ENCODE results near the gene SORL1. TPM values are rescaled to one million over a fixed set of nuclear protein-coding genes. Genes with fewer than 3 reads are reported as not detected.

The SORL1 gene
- total and polyA plus RNA-seq, 2 experiments from 2014 or later = 6.4 to 18.2 TPM

- H3K27me3 ChIP-seq = no peaks in the 10 kb centered on the region
- no peaks in the 10 kb centered on the region for H3K4me1 ChIP-seq (ENCODE audit: low read depth)
- H3K9me3 ChIP-seq (ENCODE audit: low read depth) = no peaks in the 10 kb centered on the region
- H3K36me3 ChIP-seq = no peaks in the 10 kb centered on the region
- H3K4me3 ChIP-seq = no peak overlapping the region
- no peak for TF ChIP-seq CTCF (IDR thresholded peaks at IDR 0.05; ENCODE audit: low read depth, low read length)
- no peak for DNase-seq (ENCODE audit: low read depth in 1 of 2, low spot score in 1 of 2)
- H3K27ac ChIP-seq = no peak overlapping the region
Measured at GRCh38 chr11:121445071-121445768, 6.9 kb upstream of the SORL1 start.

- H3K27ac ChIP-seq = no peak overlapping the region
- no peaks in the 10 kb centered on the region for H3K9me3 ChIP-seq (ENCODE audit: low read depth)
- peak; percentile 23 for TF ChIP-seq CTCF (IDR thresholded peaks at IDR 0.05; ENCODE audit: low read depth, low read length)
- DNase-seq (ENCODE audit: low read depth in 1 of 2, low spot score in 1 of 2) = peak; percentile 19 to 33
- H3K4me3 ChIP-seq = no peak overlapping the region
- H3K27me3 ChIP-seq = no peaks in the 10 kb centered on the region
- peaks cover 4% of the 10 kb centered on the region for H3K4me1 ChIP-seq (ENCODE audit: low read depth)
- no peaks in the 10 kb centered on the region for H3K36me3 ChIP-seq
Measured at GRCh38 chr11:121446752-121447156, 5.4 kb upstream of the SORL1 start.

- Histone ChIP-seq H3K4me3 (no peak overlapping the region), H3K4me1 (ENCODE audit: low read depth) (peaks cover 4% of the 10 kb centered on the region), H3K9me3 (ENCODE audit: low read depth) (no peaks in the 10 kb centered on the region), H3K27ac (no peak overlapping the region), H3K27me3 (no peaks in the 10 kb centered on the region), H3K36me3 (no peaks in the 10 kb centered on the region)
- no peak for TF ChIP-seq CTCF (IDR thresholded peaks at IDR 0.05; ENCODE audit: low read depth, low read length)
- DNase-seq (ENCODE audit: low read depth in 1 of 2, low spot score in 1 of 2) = no peak
Measured at GRCh38 chr11:121448011-121448410, 4.1 kb upstream of the SORL1 start.

- DNase-seq (ENCODE audit: low read depth in 1 of 2, low spot score in 1 of 2) = no peak
- no peaks in the 10 kb centered on the region for H3K27me3 ChIP-seq
- no peak for TF ChIP-seq CTCF (IDR thresholded peaks at IDR 0.05; ENCODE audit: low read depth, low read length)
- H3K4me1 ChIP-seq (ENCODE audit: low read depth) = peaks cover 4% of the 10 kb centered on the region
- H3K27ac ChIP-seq = no peak overlapping the region
- no peak overlapping the region for H3K4me3 ChIP-seq
- no peaks in the 10 kb centered on the region for H3K36me3 ChIP-seq
- H3K9me3 ChIP-seq (ENCODE audit: low read depth) = no peaks in the 10 kb centered on the region
Measured at GRCh38 chr11:121448431-121448941, 3.6 kb upstream of the SORL1 start.

GRCh38 chr11:121449123-121449522 lies 3.0 kb upstream of the SORL1 start:
- Histone ChIP-seq H3K27ac (no peak overlapping the region), H3K36me3 (no peaks in the 10 kb centered on the region), H3K27me3 (no peaks in the 10 kb centered on the region), H3K9me3 (ENCODE audit: low read depth) (no peaks in the 10 kb centered on the region), H3K4me1 (ENCODE audit: low read depth) (peaks cover 4% of the 10 kb centered on the region), H3K4me3 (no peak overlapping the region)
- TF ChIP-seq CTCF (IDR thresholded peaks at IDR 0.05; ENCODE audit: low read depth, low read length) = no peak
- no peak for DNase-seq (ENCODE audit: low read depth in 1 of 2, low spot score in 1 of 2)

All from cardiac muscle cell (in vitro differentiated cells and primary cell).